ENCODE results near the gene PEF1. TPM values are rescaled to one million over a fixed set of nuclear protein-coding genes. Genes with fewer than 3 reads are reported as not detected.

Gene PEF1
- polyA plus RNA-seq, 1 donor (not counting 4 experiments of a cell fraction or from before 2014, with no cell fraction given): 72.2 TPM

- no peaks in the 10 kb centered on the region for H4K20me1 ChIP-seq (ENCODE audit: control insufficient read depth, extremely low read depth, insufficient read depth, low read length)
- no peaks in the 10 kb centered on the region for H3K9me1 ChIP-seq (ENCODE audit: control insufficient read depth, extremely low read depth, insufficient read depth, low read length)
- dilution Hi-C loops (cut with MboI; ENCODE audit: extremely low pct_ligation_motif_present, low sequenced_read_pairs): no loop called here
- no peaks in the 10 kb centered on the region for H3K4me1 ChIP-seq (ENCODE audit: control insufficient read depth, extremely low read depth, insufficient read depth, low read length)
- TF ChIP-seq CTCF (optimal IDR thresholded peaks at IDR 0.05 in 1 of 3, IDR thresholded peaks at IDR 0.05 in 1 of 3, conservative IDR thresholded peaks at IDR 0.05 in 1 of 3; ENCODE audit: extremely low read depth in 1 of 3, insufficient read depth in 2 of 3, low read length in 3 of 3): no peak
- no peak for TF ChIP-seq EZH2 (IDR thresholded peaks at IDR 0.05; ENCODE audit: low read length)
- H2AFZ ChIP-seq (ENCODE audit: control insufficient read depth, low read length): no peak overlapping the region
- peaks cover 32 to 57% of the 10 kb centered on the region in 2 experiments for H3K36me3 ChIP-seq (ENCODE audit: control insufficient read depth in 2 of 2, extremely low read depth in 1 of 2, insufficient read depth in 2 of 2, low read length in 2 of 2)
- H3K27me3 ChIP-seq (ENCODE audit: control insufficient read depth, extremely low read depth, insufficient read depth, low read length): no peaks in the 10 kb centered on the region
- H3K4me3 ChIP-seq (ENCODE audit: control insufficient read depth in 2 of 3, extremely low read depth in 1 of 3, insufficient read depth in 2 of 3, low read depth in 1 of 3, low read length in 3 of 3): no peak overlapping the region
- H3K27ac ChIP-seq (ENCODE audit: control insufficient read depth, insufficient read depth, low read length): no peak overlapping the region
- no peak overlapping the region for H3K4me2 ChIP-seq (ENCODE audit: control insufficient read depth, extremely low read depth, insufficient read depth, low read depth, low read length)
- H3K79me2 ChIP-seq (ENCODE audit: control insufficient read depth, insufficient read depth, low read length): no peaks in the 10 kb centered on the region
- no peak for FAIRE-seq
- H3K9me3 ChIP-seq (ENCODE audit: control insufficient read depth, low read depth, low read length): no peaks in the 10 kb centered on the region
- H3K9ac ChIP-seq (ENCODE audit: control insufficient read depth, extremely low read depth, insufficient read depth, low read length): no peak overlapping the region
- no peak for DNase-seq (ENCODE audit: low read depth, low spot score)
Measured at GRCh38 chr1:31677401-31677800, 32.7 kb upstream of the PEF1 start.

- Histone ChIP-seq H3K36me3 (ENCODE audit: control insufficient read depth in 2 of 2, extremely low read depth in 1 of 2, insufficient read depth in 2 of 2, low read length in 2 of 2) (peaks cover 27 to 49% of the 10 kb centered on the region in 2 experiments), H2AFZ (ENCODE audit: control insufficient read depth, low read length) (no peak overlapping the region), H3K4me1 (ENCODE audit: control insufficient read depth, extremely low read depth, insufficient read depth, low read length) (peaks cover 4% of the 10 kb centered on the region), H3K4me2 (ENCODE audit: control insufficient read depth, extremely low read depth, insufficient read depth, low read depth, low read length) (no peak overlapping the region), H3K9me1 (ENCODE audit: control insufficient read depth, extremely low read depth, insufficient read depth, low read length) (no peaks in the 10 kb centered on the region), H3K9ac (ENCODE audit: control insufficient read depth, extremely low read depth, insufficient read depth, low read length) (no peak overlapping the region), H3K79me2 (ENCODE audit: control insufficient read depth, insufficient read depth, low read length) (no peaks in the 10 kb centered on the region), H3K9me3 (ENCODE audit: control insufficient read depth, low read depth, low read length) (no peaks in the 10 kb centered on the region), H3K4me3 (ENCODE audit: control insufficient read depth in 2 of 3, extremely low read depth in 1 of 3, insufficient read depth in 2 of 3, low read depth in 1 of 3, low read length in 3 of 3) (no peak overlapping the region), H4K20me1 (ENCODE audit: control insufficient read depth, extremely low read depth, insufficient read depth, low read length) (no peaks in the 10 kb centered on the region), H3K27ac (ENCODE audit: control insufficient read depth, insufficient read depth, low read length) (no peak overlapping the region), H3K27me3 (ENCODE audit: control insufficient read depth, extremely low read depth, insufficient read depth, low read length) (no peaks in the 10 kb centered on the region)
- DNase-seq (ENCODE audit: low read depth, low spot score) (no peak), FAIRE-seq (no peak)
- dilution Hi-C loops (cut with MboI; ENCODE audit: extremely low pct_ligation_motif_present, low sequenced_read_pairs): no loop called here
- no peak for TF ChIP-seq CTCF (optimal IDR thresholded peaks at IDR 0.05 in 1 of 3, IDR thresholded peaks at IDR 0.05 in 1 of 3, conservative IDR thresholded peaks at IDR 0.05 in 1 of 3; ENCODE audit: extremely low read depth in 1 of 3, insufficient read depth in 2 of 3, low read length in 3 of 3)
- TF ChIP-seq EZH2 (IDR thresholded peaks at IDR 0.05; ENCODE audit: low read length): no peak
Measured at GRCh38 chr1:31675756-31676155, 31.1 kb upstream of the PEF1 start.

Data from keratinocyte (primary cell).